HG03439 (cell line): ENCODE results near the gene KCTD4.
A peak's percentile ranks its signal among the peaks of the same experiment; 100 is the strongest.

ENCODE experiments used
- ATAC-seq: cut with Tn5 transposase; IDR thresholded peaks from one replicate; pipeline ENCODE4 v1.9.1; 2021; ENCODE audit warnings: mild to moderate bottlenecking, moderate library complexity; ENCODE audit not compliant: unreplicated experiment

The KCTD4 gene

GRCh38 chr13:45178349-45179162, 22.3 kb downstream of the KCTD4 start:
- no peak for ATAC-seq

DNA sequence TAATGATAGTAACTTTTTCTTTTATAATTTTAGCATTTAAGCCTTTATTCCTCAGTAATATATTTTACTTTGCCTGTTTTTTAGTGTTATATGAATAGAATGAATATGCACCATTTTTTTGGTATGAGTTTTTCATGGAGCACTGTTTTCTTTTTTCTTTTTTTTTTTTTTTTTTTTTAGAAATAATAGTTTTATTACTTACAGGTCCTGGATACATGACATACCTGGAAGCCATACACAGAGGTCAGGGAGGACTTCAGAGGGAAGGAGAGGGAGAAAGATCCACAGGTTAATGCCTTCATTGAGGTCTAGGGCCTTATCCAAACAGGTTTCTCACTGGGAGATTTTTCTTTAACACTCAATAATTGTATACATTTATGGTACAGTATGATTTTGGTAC, 26.4 kb downstream of the KCTD4 start:
- ATAC-seq = no peak

GRCh38 chr13:45168555-45168930, 32.3 kb downstream of the KCTD4 start:
- no peak for ATAC-seq

DNA sequence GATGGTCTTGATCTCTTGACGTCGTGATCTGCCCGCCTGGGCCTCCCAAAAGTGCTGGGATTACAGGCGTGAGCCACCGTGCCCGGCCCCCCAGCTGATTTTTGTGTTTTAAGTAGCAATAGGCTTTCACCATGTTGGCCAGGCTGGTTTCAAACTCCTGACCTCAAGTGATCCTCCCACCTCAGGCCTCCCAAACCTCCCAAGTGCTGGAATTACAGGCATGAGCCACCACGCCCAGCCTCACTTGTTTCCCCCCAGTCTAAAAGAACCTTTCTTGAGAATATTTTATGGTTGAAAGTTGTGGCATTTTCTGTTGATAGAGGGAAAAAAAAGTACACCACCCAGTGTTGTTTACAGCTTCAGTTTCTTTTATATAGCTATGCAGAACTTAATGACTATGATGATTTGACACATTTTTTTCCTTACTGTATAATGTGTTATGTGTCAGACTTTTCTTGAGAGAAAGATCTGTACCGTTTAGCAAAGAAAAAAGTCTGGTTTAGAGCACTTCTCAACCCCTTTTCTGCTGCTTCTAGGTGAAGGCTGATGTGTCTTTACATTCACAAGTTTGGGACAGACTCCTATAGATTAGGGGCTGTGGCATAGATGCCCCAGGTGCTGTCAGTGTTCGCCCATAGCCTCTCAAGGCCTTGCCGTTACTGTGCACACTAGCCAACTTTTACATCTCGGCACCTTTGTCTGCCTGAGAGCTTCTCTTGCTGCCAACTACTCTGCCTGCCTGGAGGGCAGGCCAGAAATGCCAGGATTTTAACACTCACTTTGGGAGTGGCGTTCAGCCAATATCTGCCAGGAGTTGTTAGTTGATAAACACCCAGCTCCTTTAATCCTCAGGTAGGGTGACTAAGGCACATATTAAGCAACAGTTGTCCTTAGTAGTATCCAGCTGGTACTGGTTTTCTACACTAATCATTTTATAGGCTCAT, 33.0 kb downstream of the KCTD4 start:
- ATAC-seq = no peak

DNA sequence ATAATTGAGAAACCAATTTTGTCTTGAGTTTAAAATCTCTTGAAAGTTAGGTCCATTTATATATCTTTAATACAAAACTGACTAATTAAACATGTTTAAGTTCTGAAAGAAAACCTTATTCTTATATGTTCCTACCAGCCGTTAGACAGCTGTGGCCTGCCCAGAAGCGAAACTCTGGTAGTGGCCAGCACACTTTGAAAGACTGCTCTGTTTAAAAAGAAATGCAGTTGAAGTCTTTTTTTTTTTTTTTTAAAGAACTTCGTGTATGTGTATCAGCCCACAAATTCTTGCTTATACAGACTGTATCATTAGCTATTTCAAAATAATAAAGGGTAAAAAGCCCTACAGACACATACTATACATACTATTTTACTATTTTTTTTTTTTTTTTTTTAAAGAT, 34.0 kb downstream of the KCTD4 start:
- no peak for ATAC-seq

- ATAC-seq = no peak
These were observed 38.0 kb downstream of the KCTD4 start for GRCh38 chr13:45162821-45163220.

GRCh38 chr13:45162194-45162593, 38.7 kb downstream of the KCTD4 start:
- no peak for ATAC-seq

DNA sequence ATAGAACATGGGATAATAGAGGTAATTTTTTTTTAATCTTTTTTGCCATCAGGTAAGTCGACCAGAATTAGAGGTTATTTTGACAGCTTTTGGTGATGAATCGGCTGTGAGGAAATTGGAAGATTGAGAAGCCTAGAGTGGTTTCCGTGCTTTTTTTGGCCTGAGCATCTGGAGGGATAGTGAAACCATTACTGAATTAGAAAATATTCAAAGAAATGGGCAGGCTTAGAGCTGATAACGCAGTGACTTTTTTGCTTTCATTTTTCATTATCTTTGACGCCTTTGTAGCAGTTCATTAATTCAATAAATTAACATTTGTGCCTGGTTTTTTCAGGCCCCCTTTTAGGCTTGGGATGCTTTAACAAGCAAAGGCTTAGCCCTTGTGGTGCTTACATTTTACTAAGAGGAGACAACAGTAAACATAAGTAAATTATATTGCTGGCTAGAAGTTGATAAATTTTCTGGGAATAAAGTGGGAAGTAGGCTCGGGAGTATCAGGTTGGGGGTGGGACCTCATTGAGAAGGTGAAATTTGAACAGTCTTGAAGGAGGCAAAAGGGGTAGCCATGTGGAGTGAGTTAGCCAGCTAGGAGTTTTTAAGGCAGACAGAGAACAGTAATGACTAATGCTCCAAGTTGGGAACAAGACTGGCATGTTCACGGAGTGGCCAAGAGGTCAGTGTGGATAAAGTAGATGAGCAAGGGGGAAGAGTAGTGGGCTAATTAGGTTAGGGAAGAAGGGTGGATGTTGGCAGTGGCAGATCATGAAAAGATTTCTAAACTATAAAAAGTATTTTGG, 44.1 kb downstream of the KCTD4 start:
- ATAC-seq = peak; percentile 61

- no peak for ATAC-seq
These were observed 50.9 kb downstream of the KCTD4 start for GRCh38 chr13:45149964-45150363.

GRCh38 chr13:45143346-45143751, 57.5 kb downstream of the KCTD4 start:
- no peak for ATAC-seq
